GM21723 (cell line): ENCODE measurements around the gene TIAM2.

Experiments
- ATAC-seq: cut with Tn5 transposase; IDR thresholded peaks from one replicate; pipeline ENCODE4 v1.9.1; 2021; ENCODE audit warnings: mild to moderate bottlenecking, moderate library complexity; ENCODE audit not compliant: unreplicated experiment

Gene TIAM2

DNA sequence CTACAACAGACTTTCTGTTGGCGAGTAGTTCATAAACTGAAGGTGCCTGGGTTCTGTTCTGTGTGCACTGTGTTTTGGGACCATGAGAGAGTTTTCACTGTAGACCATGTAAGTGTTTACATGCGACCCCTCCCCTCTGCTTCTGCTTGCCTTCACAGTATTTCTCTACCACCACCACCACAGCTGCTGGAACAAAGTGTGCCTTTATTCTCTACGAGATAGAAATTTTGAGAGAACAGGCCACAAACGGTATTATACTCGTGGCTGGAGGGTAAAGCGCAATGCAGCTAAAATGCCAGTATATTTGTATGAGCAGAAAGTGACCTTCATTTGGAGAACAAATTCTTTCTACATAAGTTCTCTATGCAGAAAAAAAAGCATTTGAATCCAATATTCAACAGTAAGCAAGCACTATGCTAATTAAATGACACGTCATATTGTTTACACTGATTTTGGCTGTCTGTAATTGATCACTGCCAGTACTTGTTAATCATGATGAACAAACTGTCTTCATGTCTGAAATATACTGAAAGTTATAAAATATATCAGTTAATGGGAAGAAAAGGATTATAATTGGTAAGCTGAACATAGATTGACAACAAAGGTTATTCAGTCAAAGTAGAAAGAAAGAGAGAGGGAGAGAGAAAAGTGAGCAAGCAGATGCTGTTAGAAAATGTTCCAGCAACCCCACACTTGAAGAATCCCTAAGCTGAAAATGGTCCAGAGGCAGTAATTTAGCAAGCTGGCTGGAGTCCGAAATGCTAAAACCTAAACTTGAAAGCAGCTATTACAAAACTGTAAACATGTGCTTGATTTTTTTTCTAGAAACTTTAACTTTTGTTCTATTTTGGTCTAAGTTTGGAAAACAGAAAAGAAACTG, 277.5 kb downstream of the TIAM2 start:
- no peak for ATAC-seq

- ATAC-seq: no peak
Observed at GRCh38 chr6:155273431-155273830, 278.3 kb downstream of the TIAM2 start.

DNA sequence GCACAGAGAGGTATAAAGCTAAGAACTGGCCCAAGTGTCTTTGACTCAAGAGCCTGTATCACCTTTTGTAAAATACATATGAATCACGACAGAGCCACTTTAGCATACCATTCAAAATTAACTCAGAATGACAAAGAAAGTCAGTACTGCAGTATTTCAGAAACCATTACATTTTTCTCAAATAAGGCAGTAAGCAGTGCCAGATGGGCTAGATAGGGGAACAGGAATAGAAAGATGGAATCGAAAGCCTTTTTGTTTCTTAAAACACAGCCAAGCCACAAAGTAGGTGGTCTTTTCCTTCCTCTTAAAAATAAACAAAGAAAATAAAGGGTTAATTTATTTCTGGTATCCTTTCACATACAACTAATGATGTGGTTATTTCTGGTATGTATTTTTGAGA, 279.0 kb downstream of the TIAM2 start:
- no peak for ATAC-seq

- no peak for ATAC-seq
Observed at GRCh38 chr6:155274533-155274932, 279.4 kb downstream of the TIAM2 start.

DNA sequence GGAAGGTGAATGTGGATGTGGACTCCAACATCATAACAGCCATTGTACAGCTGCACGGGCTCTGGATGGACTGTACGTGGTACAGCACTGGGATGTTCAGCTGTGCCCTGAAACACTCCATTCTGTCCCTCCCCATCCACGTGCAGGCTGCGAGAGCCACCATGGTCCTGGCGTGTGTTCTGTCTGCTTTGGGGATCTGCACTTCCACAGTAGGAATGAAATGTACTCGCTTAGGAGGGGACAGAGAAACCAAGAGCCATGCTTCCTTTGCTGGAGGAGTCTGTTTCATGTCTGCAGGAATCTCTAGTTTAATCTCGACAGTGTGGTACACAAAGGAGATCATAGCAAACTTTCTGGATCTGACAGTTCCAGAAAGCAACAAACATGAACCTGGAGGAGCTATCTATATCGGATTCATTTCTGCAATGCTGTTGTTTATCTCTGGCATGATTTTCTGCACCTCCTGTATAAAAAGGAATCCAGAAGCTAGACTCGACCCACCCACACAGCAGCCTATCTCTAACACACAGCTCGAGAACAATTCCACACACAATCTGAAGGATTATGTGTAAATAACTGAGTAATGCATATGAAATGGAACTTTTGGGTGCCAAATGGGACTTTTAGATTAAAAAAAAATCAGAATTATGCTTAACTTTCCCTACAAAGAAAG, 280.8 kb downstream of the TIAM2 start:
- no peak for ATAC-seq

GRCh38 chr6:155276638-155277037, 281.5 kb downstream of the TIAM2 start:
- ATAC-seq: no peak

GRCh38 chr6:155278319-155279049, 283.4 kb downstream of the TIAM2 start:
- no peak for ATAC-seq

- ATAC-seq: no peak
Observed at GRCh38 chr6:155284775-155285174, 289.7 kb downstream of the TIAM2 start.

- no peak for ATAC-seq
Observed at GRCh38 chr6:155287762-155288161, 292.6 kb downstream of the TIAM2 start.

- no peak for ATAC-seq
Observed at GRCh38 chr6:155290491-155290890, 295.4 kb downstream of the TIAM2 start.

DNA sequence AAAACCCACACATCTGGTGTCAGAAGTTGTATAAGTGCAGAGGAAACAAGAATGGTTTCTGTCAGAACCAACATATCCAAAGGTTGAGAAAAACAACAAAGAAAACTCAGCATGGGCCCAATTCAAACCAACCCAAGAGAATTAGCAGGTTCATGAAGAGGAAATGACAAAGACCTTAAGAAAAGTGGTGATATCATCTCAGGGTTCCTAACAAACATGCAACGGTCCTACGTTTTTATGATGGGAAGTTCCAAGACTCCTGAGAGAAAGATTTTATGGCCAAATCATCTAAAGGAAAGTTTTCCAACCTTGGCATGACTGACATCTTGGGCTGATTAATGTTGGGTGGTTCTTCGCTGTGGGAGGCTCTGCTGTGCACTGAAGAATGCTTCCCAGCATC, 296.2 kb downstream of the TIAM2 start:
- ATAC-seq: no peak

- no peak for ATAC-seq
Observed at GRCh38 chr6:155292711-155293110, 297.6 kb downstream of the TIAM2 start.

DNA sequence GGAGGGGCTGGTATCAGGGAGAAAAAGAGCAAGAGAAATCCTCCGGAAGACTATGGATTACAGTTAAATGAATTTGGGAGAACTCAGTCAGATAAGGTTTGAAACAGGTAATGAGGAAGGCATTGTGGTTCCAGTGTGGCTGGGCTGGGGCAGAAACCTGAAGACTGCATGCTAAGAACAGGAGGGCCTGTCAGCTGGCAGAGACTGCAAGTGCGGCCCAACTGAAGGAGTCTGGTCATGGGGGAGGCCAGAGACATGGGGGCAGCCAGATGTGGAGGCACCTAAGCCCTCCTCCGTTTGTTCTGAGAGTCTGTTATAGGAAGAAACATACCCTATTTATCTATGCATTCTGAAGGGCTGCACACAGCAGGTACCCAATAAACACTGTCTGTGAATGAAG, 302.6 kb downstream of the TIAM2 start:
- no peak for ATAC-seq

GRCh38 chr6:155301867-155302266, 306.8 kb downstream of the TIAM2 start:
- ATAC-seq: no peak

DNA sequence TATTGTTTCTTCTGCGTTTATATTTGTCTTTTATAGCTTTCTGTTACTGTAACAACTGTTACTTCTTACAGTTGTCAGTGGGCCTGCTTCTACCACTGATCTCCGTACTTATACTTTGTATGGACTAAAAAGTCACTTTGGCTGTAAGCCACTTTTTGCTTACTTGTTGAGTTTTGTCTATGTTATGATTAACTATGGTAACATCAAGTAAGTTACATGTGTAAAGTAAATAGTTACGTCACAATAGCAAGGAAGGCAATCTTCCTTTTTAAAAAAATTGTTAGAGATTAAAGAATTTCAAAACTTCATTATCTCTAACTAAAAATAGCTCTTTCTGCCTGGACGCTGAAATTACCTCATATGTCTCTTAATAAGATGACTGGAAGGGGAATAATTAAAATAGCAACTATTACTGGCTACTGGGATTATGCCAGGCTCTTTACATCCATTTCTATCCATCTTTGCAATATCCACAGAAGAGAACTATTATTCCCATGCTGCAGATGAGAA, 308.3 kb downstream of the TIAM2 start:
- ATAC-seq: no peak

GRCh38 chr6:155306958-155307357, 311.8 kb downstream of the TIAM2 start:
- no peak for ATAC-seq
